ENCODE measurements around the gene DGKZ. TPM values are rescaled to one million over a fixed set of nuclear protein-coding genes. Genes with fewer than 3 reads are reported as not detected.
A peak's percentile ranks its signal among the peaks of the same experiment; 100 is the strongest.
"Not testable (repeated sequence)": the region's sequence is repeated elsewhere in the genome, so short reads cannot be mapped to it uniquely, and the experiment has no call there.

Gene DGKZ
- total and polyA plus RNA-seq, 2 donors from 2014 or later = 48.5 to 50.6 TPM

DNA sequence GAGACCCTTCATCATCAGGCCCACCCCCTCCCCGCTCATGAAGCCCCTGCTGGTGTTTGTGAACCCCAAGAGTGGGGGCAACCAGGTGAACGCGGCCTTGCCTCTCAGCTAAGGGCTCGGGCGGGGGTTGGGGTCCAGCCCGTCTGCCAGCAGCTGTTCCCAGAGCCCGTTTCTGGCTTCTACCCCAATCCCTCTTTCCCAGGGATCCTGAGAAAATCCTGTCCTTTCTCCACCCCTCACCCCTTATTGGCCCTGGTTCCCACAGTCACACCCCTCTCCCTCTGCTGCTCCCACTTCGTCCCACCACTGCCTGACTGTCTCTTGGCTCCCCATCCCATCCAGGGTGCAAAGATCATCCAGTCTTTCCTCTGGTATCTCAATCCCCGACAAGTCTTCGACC lies 24.8 kb downstream of the DGKZ start:
- Histone ChIP-seq H3K27me3 (ENCODE audit: control insufficient read depth, insufficient read depth, low read length) (no peaks in the 10 kb centered on the region), H3K9ac (ENCODE audit: low read length in 3 of 3) (no peak overlapping the region), H3K4me1 (ENCODE audit: control insufficient read depth in 2 of 3, insufficient read depth in 2 of 3, low read depth in 1 of 3, low read length in 3 of 3) (no peaks in the 10 kb centered on the region), H3K27ac (ENCODE audit: low read depth in 2 of 2, low read length in 2 of 2) (no peak overlapping the region), H3K4me3 (ENCODE audit: low read length in 3 of 3) (no peak overlapping the region), H3K36me3 (ENCODE audit: control insufficient read depth in 2 of 3, insufficient read depth in 3 of 3, low read length in 3 of 3) (peaks cover 0 to 20% (median 13%) of the 10 kb centered on the region in 3 donors), H3K9me3 (ENCODE audit: control insufficient read depth in 2 of 3, insufficient read depth in 1 of 3, low read length in 3 of 3) (no peaks in the 10 kb centered on the region)
- no peak for FAIRE-seq
- intact Hi-C loops (cut with DNase I) = no loop called here
- TF ChIP-seq, protein P1, sequence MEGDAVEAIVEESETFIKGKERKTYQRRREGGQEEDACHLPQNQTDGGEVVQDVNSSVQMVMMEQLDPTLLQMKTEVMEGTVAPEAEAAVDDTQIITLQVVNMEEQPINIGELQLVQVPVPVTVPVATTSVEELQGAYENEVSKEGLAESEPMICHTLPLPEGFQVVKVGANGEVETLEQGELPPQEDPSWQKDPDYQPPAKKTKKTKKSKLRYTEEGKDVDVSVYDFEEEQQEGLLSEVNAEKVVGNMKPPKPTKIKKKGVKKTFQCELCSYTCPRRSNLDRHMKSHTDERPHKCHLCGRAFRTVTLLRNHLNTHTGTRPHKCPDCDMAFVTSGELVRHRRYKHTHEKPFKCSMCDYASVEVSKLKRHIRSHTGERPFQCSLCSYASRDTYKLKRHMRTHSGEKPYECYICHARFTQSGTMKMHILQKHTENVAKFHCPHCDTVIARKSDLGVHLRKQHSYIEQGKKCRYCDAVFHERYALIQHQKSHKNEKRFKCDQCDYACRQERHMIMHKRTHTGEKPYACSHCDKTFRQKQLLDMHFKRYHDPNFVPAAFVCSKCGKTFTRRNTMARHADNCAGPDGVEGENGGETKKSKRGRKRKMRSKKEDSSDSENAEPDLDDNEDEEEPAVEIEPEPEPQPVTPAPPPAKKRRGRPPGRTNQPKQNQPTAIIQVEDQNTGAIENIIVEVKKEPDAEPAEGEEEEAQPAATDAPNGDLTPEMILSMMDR (IDR thresholded peaks at IDR 0.05; ENCODE audit: borderline replicate concordance, extremely low read depth, insufficient read depth) = no peak
- no peak for DNase-seq

DNA sequence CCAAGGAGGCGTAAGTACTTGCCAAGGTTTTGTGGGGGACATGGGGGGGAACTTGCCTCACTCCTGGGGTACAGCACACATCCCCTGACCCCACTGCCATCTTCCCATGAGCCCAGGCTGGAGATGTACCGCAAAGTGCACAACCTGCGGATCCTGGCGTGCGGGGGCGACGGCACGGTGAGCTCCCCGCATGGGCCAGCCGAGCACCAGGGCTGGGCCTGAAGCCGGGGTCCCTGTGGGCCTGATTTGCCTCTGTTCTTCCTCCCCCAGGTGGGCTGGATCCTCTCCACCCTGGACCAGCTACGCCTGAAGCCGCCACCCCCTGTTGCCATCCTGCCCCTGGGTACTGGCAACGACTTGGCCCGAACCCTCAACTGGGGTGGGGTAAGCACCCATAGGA lies 25.2 kb downstream of the DGKZ start:
- H3K4me3 ChIP-seq (ENCODE audit: low read length in 3 of 3); H3K27me3 ChIP-seq (ENCODE audit: control insufficient read depth, insufficient read depth, low read length); FAIRE-seq; H3K4me1 ChIP-seq (ENCODE audit: control insufficient read depth in 2 of 3, insufficient read depth in 2 of 3, low read depth in 1 of 3, low read length in 3 of 3); DNase-seq; H3K27ac ChIP-seq (ENCODE audit: low read depth in 2 of 2, low read length in 2 of 2); H3K9me3 ChIP-seq (ENCODE audit: control insufficient read depth in 2 of 3, insufficient read depth in 1 of 3, low read length in 3 of 3); H3K9ac ChIP-seq (ENCODE audit: low read length in 3 of 3); intact Hi-C loops (cut with DNase I): not testable (repeated sequence)
- peaks cover 0 to 20% (median 13%) of the 10 kb centered on the region in 3 donors for H3K36me3 ChIP-seq (ENCODE audit: control insufficient read depth in 2 of 3, insufficient read depth in 3 of 3, low read length in 3 of 3)

DNA sequence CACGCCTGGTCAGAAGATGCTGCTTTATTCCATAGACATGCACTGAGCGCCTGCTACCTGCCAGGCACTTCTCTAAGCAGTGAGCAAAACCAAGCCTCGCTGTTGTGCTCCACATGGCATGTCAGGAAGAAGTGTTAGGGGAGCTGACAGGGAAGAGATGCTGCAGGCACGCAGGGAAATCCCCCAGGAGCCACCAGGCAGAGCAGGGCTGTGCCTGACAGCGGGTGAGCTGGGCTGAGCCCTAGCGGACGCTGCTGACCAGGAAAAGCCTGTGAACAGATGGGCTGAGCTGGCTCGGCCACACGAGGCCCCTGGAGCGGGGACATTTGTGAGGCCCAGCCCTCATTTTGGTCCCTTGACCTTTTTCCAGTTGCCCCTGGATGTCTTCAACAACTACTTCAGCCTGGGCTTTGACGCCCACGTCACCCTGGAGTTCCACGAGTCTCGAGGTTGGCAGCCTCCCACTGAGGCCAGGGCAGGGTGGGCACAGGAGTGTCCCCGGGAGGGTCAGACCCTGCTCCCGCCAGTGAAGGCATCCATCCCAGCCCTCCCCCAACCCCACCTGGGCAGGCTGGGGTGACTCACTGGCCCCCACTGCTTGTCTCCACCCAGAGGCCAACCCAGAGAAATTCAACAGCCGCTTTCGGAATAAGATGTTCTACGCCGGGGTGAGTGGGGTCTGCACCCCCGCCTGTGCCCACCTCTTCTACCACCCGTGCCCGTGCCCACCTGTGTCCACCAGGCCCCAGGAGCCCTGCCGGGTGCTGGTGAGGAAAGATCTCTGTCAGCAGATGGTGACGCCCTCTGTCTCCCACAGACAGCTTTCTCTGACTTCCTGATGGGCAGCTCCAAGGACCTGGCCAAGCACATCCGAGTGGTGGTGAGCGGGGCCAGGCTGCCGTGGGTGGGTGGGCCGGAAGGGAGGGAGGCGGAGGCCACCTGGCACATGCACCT lies 26.8 kb downstream of the DGKZ start:
- Histone ChIP-seq H3K4me1 (ENCODE audit: control insufficient read depth in 2 of 3, insufficient read depth in 2 of 3, low read depth in 1 of 3, low read length in 3 of 3) (no peaks in the 10 kb centered on the region), H3K4me3 (ENCODE audit: low read length in 3 of 3) (no peak overlapping the region), H3K27ac (ENCODE audit: low read depth in 2 of 2, low read length in 2 of 2) (no peak overlapping the region), H3K27me3 (ENCODE audit: control insufficient read depth, insufficient read depth, low read length) (no peaks in the 10 kb centered on the region), H3K9me3 (ENCODE audit: control insufficient read depth in 2 of 3, insufficient read depth in 1 of 3, low read length in 3 of 3) (no peaks in the 10 kb centered on the region), H3K36me3 (ENCODE audit: control insufficient read depth in 2 of 3, insufficient read depth in 3 of 3, low read length in 3 of 3) (peaks cover 0 to 18% (median 13%) of the 10 kb centered on the region in 3 donors), H3K9ac (ENCODE audit: low read length in 3 of 3) (no peak overlapping the region)
- FAIRE-seq = no peak
- intact Hi-C loops (cut with DNase I) = no loop called here
- DNase-seq = peak in 1 of 5 donors; percentile 73
- TF ChIP-seq, protein P1 (IDR thresholded peaks at IDR 0.05; ENCODE audit: borderline replicate concordance, extremely low read depth, insufficient read depth) = no peak

DNA sequence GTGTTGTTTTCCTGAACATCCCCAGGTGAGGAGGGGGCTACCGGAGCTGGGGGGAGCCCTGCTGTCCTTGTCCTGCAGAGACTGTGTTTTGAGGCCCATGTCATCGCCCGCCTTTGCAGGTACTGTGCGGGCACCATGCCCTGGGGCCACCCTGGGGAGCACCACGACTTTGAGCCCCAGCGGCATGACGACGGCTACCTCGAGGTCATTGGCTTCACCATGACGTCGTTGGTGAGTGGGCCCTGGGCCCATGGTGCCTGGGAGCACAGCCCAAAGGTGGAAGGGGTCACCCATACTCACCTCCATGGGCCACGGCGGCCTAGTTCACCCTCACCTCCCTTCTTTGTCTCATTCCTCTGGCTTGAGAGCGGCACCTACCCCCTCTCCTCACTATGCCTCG lies 27.6 kb downstream of the DGKZ start:
- Histone ChIP-seq H3K4me3 (ENCODE audit: low read length in 3 of 3) (no peak overlapping the region), H3K27ac (ENCODE audit: low read depth in 2 of 2, low read length in 2 of 2) (no peak overlapping the region), H3K27me3 (ENCODE audit: control insufficient read depth, insufficient read depth, low read length) (no peaks in the 10 kb centered on the region), H3K9me3 (ENCODE audit: control insufficient read depth in 2 of 3, insufficient read depth in 1 of 3, low read length in 3 of 3) (no peaks in the 10 kb centered on the region), H3K4me1 (ENCODE audit: control insufficient read depth in 2 of 3, insufficient read depth in 2 of 3, low read depth in 1 of 3, low read length in 3 of 3) (no peaks in the 10 kb centered on the region), H3K36me3 (ENCODE audit: control insufficient read depth in 2 of 3, insufficient read depth in 3 of 3, low read length in 3 of 3) (peaks cover 0 to 18% (median 13%) of the 10 kb centered on the region in 3 donors), H3K9ac (ENCODE audit: low read length in 3 of 3) (no peak overlapping the region)
- FAIRE-seq (no peak), DNase-seq (no peak)
- intact Hi-C loops (cut with DNase I) = no loop called here
- TF ChIP-seq, protein P1 (IDR thresholded peaks at IDR 0.05; ENCODE audit: borderline replicate concordance, extremely low read depth, insufficient read depth) = no peak

All from kidney (tissue), 14 donors.